ENCODE data around the gene SP3.

The SP3 gene

GRCh38 chr2:173886613-173887012 lies 78.6 kb downstream of the SP3 start:
- Histone ChIP-seq H3K9me3 (ENCODE audit: insufficient read depth, low read length) (0 out of 2 replicates have a peak, but pooled peaks cover 10% of the 10 kb centered on the region), H3K4me3 (ENCODE audit: low read length) (no peak overlapping the region), H3K36me3 (replicated peaks; ENCODE audit: low read depth, low read length) (peaks cover 11% of the 10 kb centered on the region), H3K9ac (ENCODE audit: low read length) (no peak overlapping the region), H3K27me3 (ENCODE audit: low read depth, low read length) (no peaks in the 10 kb centered on the region), H2AFZ (ENCODE audit: low read depth, low read length) (no peak overlapping the region), H3K4me2 (ENCODE audit: low read length) (no peak overlapping the region), H3K79me2 (ENCODE audit: low read length) (no peaks in the 10 kb centered on the region), H3K4me1 (ENCODE audit: low read length) (peaks cover 5% of the 10 kb centered on the region), H4K20me1 (ENCODE audit: insufficient read depth, low read length) (no peaks in the 10 kb centered on the region), H3K27ac (ENCODE audit: low read length) (no peak overlapping the region)
- TF ChIP-seq, protein P1, sequence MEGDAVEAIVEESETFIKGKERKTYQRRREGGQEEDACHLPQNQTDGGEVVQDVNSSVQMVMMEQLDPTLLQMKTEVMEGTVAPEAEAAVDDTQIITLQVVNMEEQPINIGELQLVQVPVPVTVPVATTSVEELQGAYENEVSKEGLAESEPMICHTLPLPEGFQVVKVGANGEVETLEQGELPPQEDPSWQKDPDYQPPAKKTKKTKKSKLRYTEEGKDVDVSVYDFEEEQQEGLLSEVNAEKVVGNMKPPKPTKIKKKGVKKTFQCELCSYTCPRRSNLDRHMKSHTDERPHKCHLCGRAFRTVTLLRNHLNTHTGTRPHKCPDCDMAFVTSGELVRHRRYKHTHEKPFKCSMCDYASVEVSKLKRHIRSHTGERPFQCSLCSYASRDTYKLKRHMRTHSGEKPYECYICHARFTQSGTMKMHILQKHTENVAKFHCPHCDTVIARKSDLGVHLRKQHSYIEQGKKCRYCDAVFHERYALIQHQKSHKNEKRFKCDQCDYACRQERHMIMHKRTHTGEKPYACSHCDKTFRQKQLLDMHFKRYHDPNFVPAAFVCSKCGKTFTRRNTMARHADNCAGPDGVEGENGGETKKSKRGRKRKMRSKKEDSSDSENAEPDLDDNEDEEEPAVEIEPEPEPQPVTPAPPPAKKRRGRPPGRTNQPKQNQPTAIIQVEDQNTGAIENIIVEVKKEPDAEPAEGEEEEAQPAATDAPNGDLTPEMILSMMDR (IDR thresholded peaks at IDR 0.05; ENCODE audit: low read depth, low read length), result no peak
- no peak for TF ChIP-seq EZH2phosphoT487 (IDR thresholded peaks at IDR 0.05; ENCODE audit: low read depth)

- TF ChIP-seq, protein P1 (IDR thresholded peaks at IDR 0.05; ENCODE audit: low read depth, low read length), result peak; percentile 50
- TF ChIP-seq EZH2phosphoT487 (IDR thresholded peaks at IDR 0.05; ENCODE audit: low read depth), result no peak
- Histone ChIP-seq H3K4me2 (ENCODE audit: low read length) (no peak overlapping the region), H4K20me1 (ENCODE audit: insufficient read depth, low read length) (no peaks in the 10 kb centered on the region), H3K4me3 (ENCODE audit: low read length) (no peak overlapping the region), H2AFZ (ENCODE audit: low read depth, low read length) (no peak overlapping the region), H3K79me2 (ENCODE audit: low read length) (no peaks in the 10 kb centered on the region), H3K4me1 (ENCODE audit: low read length) (peaks cover 5% of the 10 kb centered on the region; the same call in 1 of the 2 replicates), H3K9me3 (ENCODE audit: insufficient read depth, low read length) (no peaks in the 10 kb centered on the region), H3K36me3 (replicated peaks; ENCODE audit: low read depth, low read length) (no peaks in the 10 kb centered on the region), H3K27me3 (ENCODE audit: low read depth, low read length) (peaks cover 15% of the 10 kb centered on the region; the same call in 1 of the 2 replicates), H3K9ac (ENCODE audit: low read length) (no peak overlapping the region), H3K27ac (ENCODE audit: low read length) (no peak overlapping the region)
Observed at GRCh38 chr2:173884025-173884802, 81.0 kb downstream of the SP3 start.

DNA sequence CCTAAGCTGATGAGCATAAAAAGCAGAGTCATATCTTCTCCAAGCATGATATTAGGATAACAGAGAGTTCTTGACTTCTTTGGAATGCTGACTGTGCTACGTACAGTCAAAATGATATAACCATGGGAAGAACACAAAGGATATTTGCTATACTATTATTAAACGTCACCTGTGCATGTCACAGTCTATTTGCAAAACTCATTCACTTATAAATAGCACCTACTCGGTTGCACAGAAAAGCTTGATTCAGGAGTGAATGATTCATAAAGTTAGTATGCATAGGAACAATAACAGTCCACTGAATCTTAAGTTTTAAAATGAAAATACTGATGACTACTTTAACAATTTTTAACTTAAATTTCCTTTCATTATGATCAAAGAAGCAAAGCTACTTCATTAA lies 83.3 kb downstream of the SP3 start:
- H3K9ac ChIP-seq (ENCODE audit: low read length), result no peak overlapping the region
- H4K20me1 ChIP-seq (ENCODE audit: insufficient read depth, low read length), result no peaks in the 10 kb centered on the region
- no peak overlapping the region for H3K4me2 ChIP-seq (ENCODE audit: low read length)
- H3K36me3 ChIP-seq (replicated peaks; ENCODE audit: low read depth, low read length), result no peaks in the 10 kb centered on the region
- H3K27me3 ChIP-seq (ENCODE audit: low read depth, low read length), result peaks cover 21% of the 10 kb centered on the region; the same call in 1 of the 2 replicates
- peaks cover 5% of the 10 kb centered on the region; the same call in 1 of the 2 replicates for H3K4me1 ChIP-seq (ENCODE audit: low read length)
- H3K79me2 ChIP-seq (ENCODE audit: low read length), result no peaks in the 10 kb centered on the region
- H2AFZ ChIP-seq (ENCODE audit: low read depth, low read length), result no peak overlapping the region
- no peak overlapping the region for H3K27ac ChIP-seq (ENCODE audit: low read length)
- H3K4me3 ChIP-seq (ENCODE audit: low read length), result no peak overlapping the region
- no peaks in the 10 kb centered on the region for H3K9me3 ChIP-seq (ENCODE audit: insufficient read depth, low read length)
- TF ChIP-seq, protein P1 (IDR thresholded peaks at IDR 0.05; ENCODE audit: low read depth, low read length), result no peak
- TF ChIP-seq EZH2phosphoT487 (IDR thresholded peaks at IDR 0.05; ENCODE audit: low read depth), result no peak

GRCh38 chr2:173881461-173881860 lies 83.7 kb downstream of the SP3 start:
- Histone ChIP-seq H3K4me3 (ENCODE audit: low read length) (no peak overlapping the region), H3K36me3 (replicated peaks; ENCODE audit: low read depth, low read length) (no peaks in the 10 kb centered on the region), H3K27me3 (ENCODE audit: low read depth, low read length) (peaks cover 24% of the 10 kb centered on the region; the same call in 1 of the 2 replicates), H3K9ac (ENCODE audit: low read length) (no peak overlapping the region), H2AFZ (ENCODE audit: low read depth, low read length) (no peak overlapping the region), H3K27ac (ENCODE audit: low read length) (no peak overlapping the region), H3K79me2 (ENCODE audit: low read length) (no peaks in the 10 kb centered on the region), H3K4me1 (ENCODE audit: low read length) (peaks cover 5% of the 10 kb centered on the region; the same call in 1 of the 2 replicates), H3K9me3 (ENCODE audit: insufficient read depth, low read length) (no peaks in the 10 kb centered on the region), H4K20me1 (ENCODE audit: insufficient read depth, low read length) (no peaks in the 10 kb centered on the region), H3K4me2 (ENCODE audit: low read length) (no peak overlapping the region)
- TF ChIP-seq, protein P1 (IDR thresholded peaks at IDR 0.05; ENCODE audit: low read depth, low read length), result no peak
- TF ChIP-seq EZH2phosphoT487 (IDR thresholded peaks at IDR 0.05; ENCODE audit: low read depth), result no peak
